M059J (cell line): Measurements from ENCODE around the gene APOL2. TPM values are rescaled to one million over a fixed set of nuclear protein-coding genes. Genes with fewer than 3 reads are reported as not detected.
"Not testable (repeated sequence)": the region's sequence is repeated elsewhere in the genome, so short reads cannot be mapped to it uniquely, and the experiment has no call there.

Experiments
- DNase-seq: peaks from one replicate; pipeline ENCODE4 v3.0.0-alpha.2; 2012; ENCODE audit warnings: low read depth
- total RNA-seq: library from RNA; depleted of rRNA; stranded (reverse); fragments of >200 nt; shearing (Covaris generic); gene quantifications from 2 replicates; pipeline ENCODE4 v1.2.3, GENCODE V29; 2014

Gene APOL2
- total RNA-seq, 1 experiment from 2014 or later: 64.3 TPM

- no peak for DNase-seq
Measured at GRCh38 chr22:36223504-36223903, 15.8 kb downstream of the APOL2 start.

- DNase-seq: no peak
Measured at GRCh38 chr22:36222887-36223450, 16.4 kb downstream of the APOL2 start.

GRCh38 chr22:36221799-36222751 lies 17.3 kb downstream of the APOL2 start:
- DNase-seq: peak; percentile 20

GRCh38 chr22:36220451-36220921 lies 18.8 kb downstream of the APOL2 start:
- DNase-seq: peak; percentile 78

- no peak for DNase-seq
Measured at GRCh38 chr22:36218648-36219193, 20.6 kb downstream of the APOL2 start.

GRCh38 chr22:36215981-36216380 lies 23.3 kb downstream of the APOL2 start:
- no peak for DNase-seq

GRCh38 chr22:36213586-36213985 lies 25.7 kb downstream of the APOL2 start:
- no peak for DNase-seq

GRCh38 chr22:36212901-36213300 lies 26.4 kb downstream of the APOL2 start:
- no peak for DNase-seq

- peak; percentile 66 for DNase-seq
Measured at GRCh38 chr22:36211237-36211861, 28.0 kb downstream of the APOL2 start.

GRCh38 chr22:36210224-36210623 lies 29.1 kb downstream of the APOL2 start:
- no peak for DNase-seq

- DNase-seq: not testable (repeated sequence)
Measured at GRCh38 chr22:36209488-36209908, 29.8 kb downstream of the APOL2 start.

- DNase-seq: no peak
Measured at GRCh38 chr22:36208914-36209313, 30.4 kb downstream of the APOL2 start.

GRCh38 chr22:36208162-36208765 lies 31.1 kb downstream of the APOL2 start:
- DNase-seq: no peak

- DNase-seq: no peak
Measured at GRCh38 chr22:36206255-36206654, 33.1 kb downstream of the APOL2 start.

GRCh38 chr22:36205573-36205972 lies 33.8 kb downstream of the APOL2 start:
- not testable (repeated sequence) for DNase-seq

GRCh38 chr22:36204632-36205015 lies 34.7 kb downstream of the APOL2 start:
- DNase-seq: no peak

GRCh38 chr22:36204001-36204631 lies 35.2 kb downstream of the APOL2 start:
- no peak for DNase-seq

GRCh38 chr22:36203441-36203840 lies 35.9 kb downstream of the APOL2 start:
- DNase-seq: not testable (repeated sequence)

GRCh38 chr22:36202906-36203305 lies 36.4 kb downstream of the APOL2 start:
- DNase-seq: not testable (repeated sequence)

- no peak for DNase-seq
Measured at GRCh38 chr22:36201630-36202319, 37.6 kb downstream of the APOL2 start, which contains the start of gene APOL4. Gene APOL4, minus strand, starts transcription at chr22:36201809. Its CDS starts 75 bp downstream, at chr22:36201734.
